Measurements from ENCODE around the gene NR3C1. TPM values are rescaled to one million over a fixed set of nuclear protein-coding genes. Genes with fewer than 3 reads are reported as not detected.

NR3C1 gene
- total and polyA plus RNA-seq, 2 of the 4 experiments (the other 2 are of a cell fraction) = 13.7 to 77.4 TPM

DNA sequence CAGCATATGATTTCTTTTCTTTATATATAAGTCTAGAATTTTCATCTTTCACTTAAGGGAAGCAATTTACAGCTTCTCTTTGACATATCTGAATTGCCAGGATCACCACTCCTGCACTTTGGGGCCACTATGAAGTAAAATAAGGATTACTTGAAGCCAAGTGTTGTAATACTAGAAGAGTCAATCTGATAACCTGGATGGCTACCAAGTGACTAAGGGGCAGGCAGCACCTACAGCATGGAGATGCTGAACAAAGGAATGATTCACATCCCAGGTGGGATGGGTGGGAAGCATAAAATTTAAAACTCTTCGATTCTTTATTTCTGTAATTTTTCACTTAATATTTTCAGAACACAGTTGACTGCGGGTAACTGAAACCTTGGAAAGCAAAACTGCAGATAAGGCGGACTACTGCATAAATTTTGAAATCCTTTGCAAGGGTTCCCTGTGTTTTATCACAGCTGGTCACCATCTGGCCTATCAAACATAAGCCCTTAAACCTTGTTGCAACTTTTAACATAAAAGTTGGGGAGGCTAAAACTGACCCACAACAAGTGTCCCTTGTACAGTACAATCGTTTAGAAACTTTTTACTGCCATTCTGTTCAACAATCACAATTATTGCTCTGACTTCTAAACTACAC is 31.2 kb downstream of the NR3C1 start:
- POLR2A ChIA-PET (ENCODE audit: unreplicated experiment) = no interaction called here

More for the DNA sequence above, 31.2 kb downstream of the NR3C1 start:
- peak; percentile 42 for DNase-seq
- H3K9ac ChIP-seq (ENCODE audit: low read depth, low read length) = no peak overlapping the region
- intact Hi-C loops (cut with micrococcal nuclease) (no loop called here), dilution Hi-C loops (cut with HindIII; ENCODE audit: low sequenced_read_pairs, unreplicated experiment) (no loop called here), in situ Hi-C loops (cut with MboI; ENCODE audit: low sequenced_read_pairs) (no loop called here)
- no peak overlapping the region for H3K56ac ChIP-seq (ENCODE audit: extremely low read depth, insufficient read depth, low read length)
- no peak for TF ChIP-seq RCOR1 (IDR thresholded peaks at IDR 0.05; ENCODE audit: insufficient replicate concordance, low read length)
- TF ChIP-seq POLR2A (IDR thresholded peaks at IDR 0.05; ENCODE audit: low read depth, low read length) = no peak
- TF ChIP-seq MXI1 (IDR thresholded peaks at IDR 0.05; ENCODE audit: borderline replicate concordance, low read depth, low read length) = no peak
- TF ChIP-seq MAZ (IDR thresholded peaks at IDR 0.05; ENCODE audit: borderline replicate concordance, low read depth, low read length) = no peak
- TF ChIP-seq BHLHE40 (IDR thresholded peaks at IDR 0.05; ENCODE audit: low read depth, low read length) = no peak
- TF ChIP-seq RFX5 (IDR thresholded peaks at IDR 0.05; ENCODE audit: low read depth, low read length) = no peak
- TF ChIP-seq, protein P1, sequence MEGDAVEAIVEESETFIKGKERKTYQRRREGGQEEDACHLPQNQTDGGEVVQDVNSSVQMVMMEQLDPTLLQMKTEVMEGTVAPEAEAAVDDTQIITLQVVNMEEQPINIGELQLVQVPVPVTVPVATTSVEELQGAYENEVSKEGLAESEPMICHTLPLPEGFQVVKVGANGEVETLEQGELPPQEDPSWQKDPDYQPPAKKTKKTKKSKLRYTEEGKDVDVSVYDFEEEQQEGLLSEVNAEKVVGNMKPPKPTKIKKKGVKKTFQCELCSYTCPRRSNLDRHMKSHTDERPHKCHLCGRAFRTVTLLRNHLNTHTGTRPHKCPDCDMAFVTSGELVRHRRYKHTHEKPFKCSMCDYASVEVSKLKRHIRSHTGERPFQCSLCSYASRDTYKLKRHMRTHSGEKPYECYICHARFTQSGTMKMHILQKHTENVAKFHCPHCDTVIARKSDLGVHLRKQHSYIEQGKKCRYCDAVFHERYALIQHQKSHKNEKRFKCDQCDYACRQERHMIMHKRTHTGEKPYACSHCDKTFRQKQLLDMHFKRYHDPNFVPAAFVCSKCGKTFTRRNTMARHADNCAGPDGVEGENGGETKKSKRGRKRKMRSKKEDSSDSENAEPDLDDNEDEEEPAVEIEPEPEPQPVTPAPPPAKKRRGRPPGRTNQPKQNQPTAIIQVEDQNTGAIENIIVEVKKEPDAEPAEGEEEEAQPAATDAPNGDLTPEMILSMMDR (conservative IDR thresholded peaks at IDR 0.05; ENCODE audit: low read depth, low read length) = no peak
- TF ChIP-seq RAD21 (IDR thresholded peaks at IDR 0.05; ENCODE audit: low read length) = no peak
- TF ChIP-seq CEBPB (IDR thresholded peaks at IDR 0.05; ENCODE audit: low read depth, low read length) = no peak
- TF ChIP-seq, protein P2, sequence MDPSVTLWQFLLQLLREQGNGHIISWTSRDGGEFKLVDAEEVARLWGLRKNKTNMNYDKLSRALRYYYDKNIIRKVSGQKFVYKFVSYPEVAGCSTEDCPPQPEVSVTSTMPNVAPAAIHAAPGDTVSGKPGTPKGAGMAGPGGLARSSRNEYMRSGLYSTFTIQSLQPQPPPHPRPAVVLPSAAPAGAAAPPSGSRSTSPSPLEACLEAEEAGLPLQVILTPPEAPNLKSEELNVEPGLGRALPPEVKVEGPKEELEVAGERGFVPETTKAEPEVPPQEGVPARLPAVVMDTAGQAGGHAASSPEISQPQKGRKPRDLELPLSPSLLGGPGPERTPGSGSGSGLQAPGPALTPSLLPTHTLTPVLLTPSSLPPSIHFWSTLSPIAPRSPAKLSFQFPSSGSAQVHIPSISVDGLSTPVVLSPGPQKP (IDR thresholded peaks at IDR 0.05; ENCODE audit: borderline replicate concordance, low read depth, low read length) = no peak
- TF ChIP-seq SMC3 (IDR thresholded peaks at IDR 0.05; ENCODE audit: low read depth, low read length) = no peak
- peaks cover 15% of the 10 kb centered on the region for H3K9me1 ChIP-seq (ENCODE audit: insufficient read depth, low read length)
- no peak overlapping the region for H3K23ac ChIP-seq (ENCODE audit: low read depth, low read length)
- H3K4me2 ChIP-seq (ENCODE audit: low read depth, low read length) = no peak overlapping the region
- H3K9me3 ChIP-seq (ENCODE audit: control insufficient read depth, insufficient read depth, low read length) = 0 out of 2 replicates have a peak, but pooled peaks cover 2% of the 10 kb centered on the region
- 80% methylated on average over 1 of the region's 4 CpGs; no CpG with 5 or more reads in 1 of the 2 experiments for WGBS, 2 experiments (ENCODE audit: extremely low coverage in 2 of 2, insufficient read length in 1 of 2)
- H2BK15ac ChIP-seq (ENCODE audit: low read depth, low read length) = no peak overlapping the region
- no peaks in the 10 kb centered on the region; the same call in 1 of the 2 replicates for H3K36me3 ChIP-seq (ENCODE audit: control insufficient read depth, insufficient read depth, low read length)
- H3K4me1 ChIP-seq (ENCODE audit: control insufficient read depth, insufficient read depth, low read length) = peaks cover 8% of the 10 kb centered on the region
- no peak overlapping the region for H3K18ac ChIP-seq (ENCODE audit: low read depth, low read length)
- BruUV-seq (replicated peaks) = no TSS peak
- no peak overlapping the region for H3K27ac ChIP-seq (ENCODE audit: insufficient read depth, low read length)
- H4K20me1 ChIP-seq (ENCODE audit: insufficient read depth, low read length) = peaks cover 52% of the 10 kb centered on the region
- no peak overlapping the region for H2BK120ac ChIP-seq (ENCODE audit: low read depth, low read length)
- no peak overlapping the region for H3K14ac ChIP-seq (replicated peaks; ENCODE audit: low read depth, low read length)
- H3K4ac ChIP-seq (ENCODE audit: low read depth, low read length) = no peak overlapping the region
- no peak overlapping the region for H2AFZ ChIP-seq (replicated peaks; ENCODE audit: low read length, poor library complexity)
- H3K79me1 ChIP-seq (ENCODE audit: low read depth in 1 of 2, low read length in 2 of 2) = peaks cover 4 to 67% of the 10 kb centered on the region in 2 experiments; a peak in 3 of 4 replicates
- no peak overlapping the region for H2AK5ac ChIP-seq (ENCODE audit: low read depth, low read length)
- no peak overlapping the region for H4K5ac ChIP-seq (ENCODE audit: low read depth, low read length)
- H4K8ac ChIP-seq (ENCODE audit: low read depth in 2 of 2, low read length in 2 of 2) = no peak overlapping the region
- H3K27me3 ChIP-seq (ENCODE audit: control insufficient read depth, insufficient read depth, low read length) = no peaks in the 10 kb centered on the region
- no peak overlapping the region for H2BK20ac ChIP-seq (ENCODE audit: low read depth, low read length)
- CTCF ChIA-PET = interaction anchor here (0.6 kb wide), 1 partner anchor 289 kb away, joined by 3 read pairs; no protein-coding TSS in a partner anchor
- H2BK5ac ChIP-seq (ENCODE audit: low read depth, low read length, poor library complexity, severe bottlenecking) = no peak overlapping the region
- H4K91ac ChIP-seq (ENCODE audit: insufficient read depth, low read depth, low read length) = no peak overlapping the region
- H2AK9ac ChIP-seq (replicated peaks; ENCODE audit: low read depth, low read length, poor library complexity) = no peak overlapping the region
- no peak overlapping the region for H3K4me3 ChIP-seq (ENCODE audit: insufficient read depth, low read depth, low read length)
- ATAC-seq (ENCODE audit: low read depth) = no peak
